HG03097 (cell line): ENCODE data around the gene HDAC8.
"Not testable (repeated sequence)": the region's sequence is repeated elsewhere in the genome, so short reads cannot be mapped to it uniquely, and the experiment has no call there.

Source experiments
- ATAC-seq: cut with Tn5 transposase; IDR thresholded peaks from one replicate; pipeline ENCODE4 v1.9.1; 2021; ENCODE audit not compliant: unreplicated experiment, low FRiP score

Gene HDAC8

DNA sequence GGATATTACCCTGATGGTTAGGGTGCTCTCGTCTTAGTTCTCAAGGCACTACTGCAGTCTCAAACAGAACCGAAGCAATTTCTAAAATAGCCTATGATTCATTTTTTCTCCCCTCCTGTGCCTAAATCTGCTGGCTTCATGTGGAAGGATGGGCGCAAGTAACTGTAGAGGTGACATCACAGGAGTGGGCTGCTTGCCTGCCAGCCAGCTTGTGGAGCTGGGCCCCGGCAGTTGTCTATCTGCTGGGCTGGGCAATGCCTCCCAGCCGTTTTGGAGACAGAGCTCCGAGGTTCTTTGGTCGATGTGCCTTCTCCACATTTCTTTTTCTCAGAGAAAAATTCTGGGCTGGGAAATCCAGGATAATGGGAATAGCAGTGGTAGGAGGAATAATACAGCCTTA, 232.6 kb downstream of the HDAC8 start:
- no peak for ATAC-seq

DNA sequence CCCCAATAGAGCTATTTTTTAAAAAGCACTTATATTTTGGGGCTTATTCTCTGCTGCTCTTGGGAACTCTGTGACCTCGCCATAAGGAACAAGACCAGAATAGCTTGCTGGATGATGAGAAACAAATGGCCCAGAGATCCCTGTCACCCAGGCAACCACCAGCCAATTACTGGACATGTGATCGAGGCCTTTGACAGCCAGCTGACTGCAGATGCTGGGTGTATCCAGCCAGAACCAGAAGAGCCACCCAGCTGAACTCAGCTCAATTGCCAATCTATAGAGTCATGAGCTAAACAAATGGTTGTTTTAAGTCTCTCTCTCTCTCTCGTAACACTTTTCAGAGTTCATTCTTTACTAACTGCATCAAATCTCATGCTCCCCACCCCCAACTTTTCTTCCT, 242.5 kb downstream of the HDAC8 start:
- ATAC-seq: no peak

DNA sequence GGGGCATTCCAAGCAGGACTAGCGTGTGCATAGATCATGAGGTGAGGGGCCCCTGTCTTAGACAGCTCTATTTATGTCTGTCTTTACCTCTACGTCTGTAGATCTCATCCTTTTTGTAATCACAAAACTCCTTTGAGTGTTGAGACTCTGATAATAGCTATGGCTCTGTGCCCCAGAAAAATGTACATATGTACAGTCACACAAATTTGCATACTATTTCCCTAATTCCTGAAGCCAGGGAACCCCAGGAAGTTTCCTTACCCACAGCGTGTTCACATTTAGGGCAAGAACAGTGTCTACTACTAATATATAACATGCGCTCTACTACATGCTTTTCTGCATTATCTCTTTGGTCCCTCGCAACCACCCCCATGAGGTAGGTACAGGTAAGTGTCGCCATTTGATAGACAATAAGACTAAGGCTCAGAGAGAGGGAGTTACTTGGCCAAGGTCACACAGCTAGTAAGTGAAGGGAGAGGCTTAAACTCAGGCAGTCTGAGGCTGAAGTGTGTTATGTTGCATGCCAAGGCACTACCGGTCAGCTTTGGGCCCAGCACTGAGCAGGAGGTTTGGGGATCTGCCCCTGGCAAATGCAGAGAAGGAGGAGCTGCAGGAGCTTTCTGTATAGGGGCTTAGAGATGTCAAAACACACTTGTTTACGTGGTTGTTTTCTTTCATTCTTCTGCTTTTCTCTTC, 245.9 kb downstream of the HDAC8 start:
- no peak for ATAC-seq

DNA sequence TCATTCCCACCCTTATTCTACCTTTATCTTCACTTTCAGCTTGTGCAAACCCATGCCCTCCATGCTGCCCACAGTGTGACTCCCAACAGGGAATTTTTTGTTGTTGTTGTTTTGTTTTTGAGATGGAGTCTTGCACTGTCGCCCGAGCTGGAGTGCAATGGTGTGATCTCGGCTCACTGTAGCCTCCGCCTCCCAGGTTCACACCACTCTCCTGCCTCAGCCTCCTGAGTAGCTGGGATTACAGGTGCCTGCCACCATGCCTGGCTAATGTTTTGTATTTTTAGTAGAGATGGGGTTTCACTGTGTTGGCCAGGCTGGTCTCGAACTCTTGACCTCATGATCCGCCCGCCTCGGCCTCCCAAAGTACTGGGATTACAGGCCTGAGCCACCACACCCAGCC, 253.0 kb downstream of the HDAC8 start:
- ATAC-seq: not testable (repeated sequence)

DNA sequence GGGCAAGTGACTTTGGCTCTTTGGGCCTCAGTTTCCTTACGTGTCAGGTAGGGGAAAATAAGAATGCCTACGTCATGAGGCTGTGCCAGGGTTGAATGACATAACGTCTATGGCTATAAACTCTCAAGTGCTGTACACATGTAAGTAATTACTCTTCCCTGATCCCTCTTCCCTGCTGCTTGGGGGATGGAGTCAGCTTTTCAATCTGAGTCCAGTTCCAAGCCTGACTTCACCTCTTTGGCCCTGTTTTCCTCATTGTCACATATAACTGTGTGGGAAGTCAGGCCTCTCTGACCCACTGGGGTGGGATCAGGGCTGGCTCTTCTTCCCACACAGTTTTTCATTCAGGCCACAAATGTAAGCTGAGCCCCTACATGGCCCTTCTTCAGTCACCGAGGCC, 255.5 kb downstream of the HDAC8 start:
- ATAC-seq: no peak

DNA sequence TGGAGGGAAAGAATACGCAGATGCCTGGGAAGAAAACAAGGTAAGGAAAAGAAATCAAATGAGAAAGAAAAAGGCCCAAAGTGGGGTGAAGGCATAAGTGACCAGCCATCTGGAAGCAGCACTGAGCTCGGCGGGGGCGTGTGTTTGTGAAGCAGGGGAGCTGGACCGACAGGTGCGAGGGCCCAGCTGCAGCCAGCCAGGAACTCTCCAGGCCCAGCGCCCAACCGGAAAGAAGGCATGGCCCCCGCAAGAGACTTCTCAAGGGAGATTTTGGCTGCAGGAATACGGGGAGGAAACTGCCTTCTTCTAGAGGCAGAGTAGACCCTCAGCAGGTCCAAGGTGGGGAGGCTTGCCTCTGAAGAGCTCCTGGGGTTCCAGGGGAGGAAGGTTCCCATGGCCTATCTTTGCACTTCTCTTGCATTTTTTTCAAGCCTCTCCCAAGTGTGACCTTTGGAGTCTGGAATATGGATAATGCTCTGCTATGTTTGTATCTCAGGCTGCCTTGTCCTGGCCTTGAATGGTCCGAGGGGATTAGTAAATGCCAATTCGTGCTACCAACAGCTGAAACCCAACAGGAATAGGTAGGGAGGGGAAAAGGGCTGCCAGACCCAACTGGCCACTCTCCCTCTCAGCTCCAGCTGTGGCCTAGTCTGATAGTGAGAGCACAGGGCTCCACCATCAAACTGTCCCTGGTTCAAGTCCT, 256.1 kb downstream of the HDAC8 start:
- ATAC-seq: no peak

DNA sequence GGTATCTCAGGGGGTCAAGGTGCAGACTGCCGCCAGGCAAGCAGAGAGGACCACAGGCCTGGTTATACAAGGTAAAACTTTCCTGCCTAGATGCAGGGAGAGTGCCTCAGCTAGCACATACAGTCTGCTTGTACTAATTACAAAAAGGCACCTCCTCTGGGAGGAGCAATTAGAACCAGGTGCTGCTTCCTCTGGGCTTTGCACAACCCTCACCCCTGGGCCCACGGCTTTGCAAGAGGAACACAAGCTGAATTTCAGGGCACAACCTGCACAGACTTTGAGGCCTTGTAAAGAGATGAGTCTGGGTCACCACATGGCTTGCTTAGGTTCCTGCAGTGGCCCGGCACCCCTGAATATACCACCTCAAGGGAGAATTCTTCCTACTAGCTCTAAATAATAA, 257.8 kb downstream of the HDAC8 start:
- ATAC-seq: no peak

DNA sequence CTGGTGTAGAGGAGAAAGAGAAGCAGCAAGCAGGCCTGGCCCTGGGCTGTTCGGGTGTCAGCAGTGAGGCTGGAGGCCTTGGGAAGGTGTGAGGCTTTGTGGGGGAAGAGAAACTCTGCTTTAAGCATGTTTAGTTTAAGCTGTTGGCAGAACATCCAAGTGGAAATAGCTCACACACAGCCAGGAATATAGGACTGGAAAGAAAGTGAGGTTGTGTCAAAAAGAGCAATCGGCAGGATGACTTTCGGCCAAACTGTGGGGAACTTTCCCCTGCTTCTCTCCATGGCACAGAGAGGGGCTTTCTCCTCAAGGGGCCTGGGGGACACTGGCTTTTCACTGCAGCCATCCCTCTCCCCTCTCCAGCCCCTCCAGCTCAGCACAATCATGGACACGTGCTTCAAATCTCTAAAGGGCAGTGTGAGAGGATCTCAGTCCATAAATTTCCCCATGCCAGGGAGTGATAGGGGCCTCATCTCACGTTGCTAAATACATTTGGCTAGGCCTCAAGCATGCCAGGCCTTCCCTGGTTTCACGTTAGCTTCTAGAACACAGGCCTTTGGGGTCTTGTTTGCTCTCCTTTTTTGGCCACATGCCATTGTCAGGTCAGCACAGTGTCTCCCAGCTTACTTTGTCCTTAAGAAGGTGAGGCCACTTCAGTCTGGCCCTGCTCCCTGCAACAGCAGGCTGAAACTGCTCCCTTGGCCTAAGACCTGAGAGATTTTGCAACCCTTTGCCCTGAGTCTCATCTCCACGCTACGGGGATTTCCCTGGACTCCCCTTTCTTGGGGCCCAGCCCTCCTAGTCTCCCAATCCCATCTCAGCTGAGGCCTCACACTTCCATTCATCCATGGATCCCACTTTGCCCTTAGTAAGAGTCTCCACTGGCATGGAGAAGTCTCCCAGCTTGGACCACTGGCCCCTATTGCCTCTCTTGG, 258.7 kb downstream of the HDAC8 start:
- no peak for ATAC-seq

DNA sequence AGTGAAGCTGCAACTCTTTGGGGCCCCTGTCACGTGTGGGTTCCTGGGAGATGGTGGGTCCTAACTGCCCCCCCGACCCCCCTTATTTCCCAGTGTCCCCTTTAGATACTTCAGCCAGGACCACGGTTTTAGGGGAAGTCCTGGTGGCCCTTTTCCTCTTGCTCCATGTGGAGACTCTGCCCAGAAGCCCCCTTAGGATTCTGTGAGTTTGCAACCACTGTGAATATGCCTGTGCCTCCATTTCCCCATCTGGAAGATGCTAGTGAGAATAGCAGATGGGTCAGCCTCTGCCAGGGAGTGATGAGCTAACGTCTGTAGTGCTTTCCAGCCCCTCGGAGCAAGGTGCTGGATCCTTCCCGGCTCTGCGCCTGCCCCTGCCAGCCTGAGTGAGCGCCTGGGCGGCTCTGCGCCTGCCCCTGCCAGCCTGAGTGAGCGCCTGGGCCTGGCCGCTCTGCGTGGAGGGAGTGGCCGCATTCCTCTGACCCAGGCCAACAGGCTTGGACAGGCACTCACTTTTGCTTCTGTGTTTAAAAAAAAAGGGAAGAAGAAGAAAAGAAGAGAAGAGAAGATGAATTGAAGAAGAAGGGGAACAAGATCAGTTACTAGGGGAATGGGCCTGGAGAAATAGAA, 260.2 kb downstream of the HDAC8 start:
- ATAC-seq: no peak

DNA sequence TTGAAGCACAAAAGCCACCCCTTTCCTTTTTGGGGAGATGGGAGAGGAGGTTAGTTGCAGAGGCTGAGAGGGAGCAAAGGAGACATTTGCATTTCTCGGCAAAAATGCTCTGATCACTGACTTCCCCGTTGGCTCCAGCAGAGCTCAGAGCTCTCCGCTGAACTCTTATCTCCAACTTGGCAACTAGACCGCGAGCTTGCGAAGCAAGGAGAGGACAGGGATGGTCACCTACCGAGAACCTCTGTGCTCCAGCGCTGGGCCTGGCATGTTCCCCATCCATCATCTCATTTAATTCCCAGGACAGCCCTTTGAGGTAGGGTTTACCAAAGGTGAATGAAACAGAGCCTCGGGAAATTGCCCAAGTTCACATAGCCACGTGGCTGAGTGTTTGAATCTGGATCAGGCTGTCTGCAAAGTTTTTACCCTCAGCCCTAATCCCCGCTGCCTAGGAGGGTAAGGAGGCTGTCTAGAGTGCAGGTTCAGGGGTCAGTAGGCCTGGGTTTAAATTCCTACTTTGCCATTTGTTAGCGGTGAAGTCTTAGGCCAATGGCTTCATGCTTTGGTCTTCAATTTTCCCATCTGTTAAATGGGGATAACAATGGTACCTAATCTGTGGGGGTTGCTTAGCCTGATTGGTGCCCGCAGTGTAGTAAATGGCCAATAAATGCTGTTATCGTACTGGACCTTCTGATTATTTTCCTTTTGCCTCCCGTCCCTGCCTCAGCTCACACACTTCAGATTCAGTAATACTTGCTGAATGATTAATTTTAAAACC, 263.2 kb downstream of the HDAC8 start:
- ATAC-seq: no peak

DNA sequence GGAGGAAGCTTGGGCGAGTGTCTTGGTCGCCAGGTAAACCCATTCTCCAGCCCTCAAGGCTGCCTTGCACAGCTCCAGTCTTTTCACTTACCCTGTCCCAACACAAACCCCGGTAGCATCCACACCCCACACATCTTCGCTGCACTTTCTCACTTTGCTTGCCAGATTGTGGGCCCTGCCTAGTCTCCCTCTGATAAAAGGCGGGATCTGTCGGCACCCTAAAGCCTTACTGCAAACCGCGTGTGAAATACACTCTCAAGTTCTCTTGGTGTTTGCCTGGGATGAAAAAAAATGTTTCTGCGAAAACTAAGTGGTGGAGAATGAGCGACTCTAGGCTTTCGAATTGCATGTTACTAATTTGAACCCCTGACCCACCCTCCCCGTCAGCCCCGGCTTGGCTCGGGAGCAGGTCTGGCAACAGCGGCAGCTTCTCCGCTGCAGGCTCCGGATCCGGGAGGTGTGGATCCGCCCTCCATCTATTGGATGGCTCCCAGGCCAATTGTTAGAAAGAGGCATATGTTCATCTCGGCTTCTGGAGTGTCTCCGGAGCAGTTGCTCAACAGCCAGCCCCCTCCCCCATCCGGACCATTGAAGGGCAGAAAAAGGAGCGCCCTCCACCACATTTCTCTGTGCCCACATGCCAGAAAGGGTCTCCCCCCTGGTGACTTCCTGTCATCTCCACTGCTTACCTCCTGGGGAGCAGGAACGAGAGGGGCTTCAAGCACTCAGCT, 263.9 kb downstream of the HDAC8 start:
- ATAC-seq: no peak

DNA sequence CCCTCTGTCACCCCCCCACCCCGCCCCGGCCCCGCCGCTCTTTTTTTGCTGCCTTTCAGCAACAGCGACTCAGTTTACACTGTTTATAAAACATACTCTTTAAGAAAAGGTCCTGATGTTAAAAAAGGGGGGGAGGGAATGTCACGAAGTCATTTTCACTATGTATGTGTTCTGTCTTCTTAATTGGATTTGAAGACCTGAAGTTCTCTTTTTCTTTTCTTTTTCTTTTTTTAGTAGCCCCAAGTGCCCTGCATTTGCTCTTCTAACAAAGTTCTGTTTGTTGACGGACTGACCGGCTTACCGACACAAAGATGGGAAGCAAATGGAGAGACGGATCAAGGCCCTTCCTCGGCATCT, 264.5 kb downstream of the HDAC8 start:
- no peak for ATAC-seq

DNA sequence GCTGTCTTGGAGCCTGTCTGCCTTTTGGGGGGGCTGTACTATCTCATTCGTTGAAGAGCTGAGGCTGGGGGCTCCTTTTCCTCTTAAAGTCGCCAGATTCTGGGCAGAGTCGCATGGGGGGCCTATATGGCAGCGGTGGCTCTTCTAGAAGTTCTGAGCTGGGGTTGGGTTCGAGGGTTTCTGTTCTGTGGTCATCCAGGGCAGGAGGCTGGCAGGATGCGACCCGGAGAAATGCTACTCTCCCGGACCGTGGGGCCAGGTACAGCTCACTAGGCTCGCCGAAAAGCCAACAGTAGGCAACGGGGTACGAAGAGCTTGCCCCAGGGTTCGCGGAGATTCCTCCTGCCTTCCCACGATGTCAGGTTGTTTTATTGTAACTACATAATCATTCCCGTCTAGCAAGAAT, 265.0 kb downstream of the HDAC8 start:
- ATAC-seq: no peak

DNA sequence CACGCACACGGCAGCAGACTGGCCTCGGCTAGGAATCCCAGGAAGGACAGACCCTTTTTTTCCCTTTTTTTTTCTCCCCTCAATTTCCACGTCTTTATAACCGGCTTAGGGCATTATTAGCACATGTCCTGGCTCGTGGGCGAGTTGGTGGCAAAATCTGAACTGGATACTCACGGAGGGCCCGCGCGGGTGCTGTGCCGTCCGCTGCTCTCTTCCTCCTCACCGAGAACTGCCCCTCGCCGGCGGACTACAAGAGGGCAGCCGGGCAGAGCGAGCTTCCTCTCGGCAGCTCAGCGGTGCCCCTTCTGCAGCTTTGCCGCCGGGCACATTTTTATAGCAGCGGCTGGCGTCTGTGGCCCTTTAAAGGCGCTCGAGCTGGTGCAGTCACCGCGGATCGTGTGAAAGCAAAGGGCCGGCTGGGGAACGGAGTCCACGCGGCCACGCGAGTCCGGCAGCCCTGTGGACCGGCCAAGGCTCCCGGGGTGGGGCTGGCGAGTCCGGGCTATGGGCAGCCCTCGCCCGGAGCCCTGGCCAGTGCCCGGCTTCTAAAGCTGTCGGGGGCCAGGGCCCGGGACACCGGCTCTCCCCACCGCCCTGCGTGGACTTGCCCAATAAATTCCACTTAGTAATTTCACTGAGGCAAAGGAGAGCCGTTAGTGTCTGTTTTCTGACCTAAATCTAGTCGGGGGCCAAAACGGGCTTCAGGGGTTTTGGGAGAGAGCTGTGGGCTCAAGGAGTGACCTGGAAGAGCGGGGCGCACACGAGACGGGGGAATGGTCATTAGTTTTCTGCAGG, 265.6 kb downstream of the HDAC8 start:
- peak; percentile 67 for ATAC-seq

DNA sequence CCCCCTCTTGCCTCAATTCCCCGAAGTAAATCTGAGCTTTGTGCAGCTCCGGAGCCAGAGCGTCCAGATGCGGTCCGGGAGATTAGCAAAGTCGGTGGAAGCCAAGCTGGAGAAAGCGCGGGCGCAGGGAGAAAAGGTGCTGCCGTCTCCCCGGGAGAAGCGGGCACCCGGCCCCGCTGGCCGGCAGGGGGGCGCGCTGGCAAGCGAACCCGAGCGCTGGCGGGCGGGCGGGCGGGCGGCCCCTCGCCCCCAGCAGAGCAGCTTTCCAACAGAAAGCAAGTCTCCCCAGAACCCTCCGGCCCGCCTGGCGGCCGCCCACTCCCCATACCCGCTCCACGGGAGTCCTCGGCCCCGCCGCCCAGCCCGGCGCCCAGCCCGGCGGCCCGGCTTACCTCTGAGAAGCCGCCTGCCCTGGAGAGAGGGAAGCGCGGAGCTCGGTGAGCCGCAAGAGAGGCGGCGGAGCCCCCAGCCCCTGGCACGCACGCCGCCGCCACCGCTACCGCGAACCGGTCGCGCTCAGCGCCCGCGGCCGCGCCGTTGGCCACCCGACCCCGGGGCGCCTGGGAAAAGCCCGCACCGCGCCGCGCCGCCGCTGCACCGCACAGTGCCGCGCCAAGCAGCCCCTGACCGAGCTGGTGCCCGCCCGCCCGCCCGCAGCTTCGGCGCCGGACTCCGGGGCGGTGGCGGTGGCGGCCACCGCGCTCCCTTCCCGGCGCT, 266.4 kb downstream of the HDAC8 start:
- ATAC-seq: no peak

DNA sequence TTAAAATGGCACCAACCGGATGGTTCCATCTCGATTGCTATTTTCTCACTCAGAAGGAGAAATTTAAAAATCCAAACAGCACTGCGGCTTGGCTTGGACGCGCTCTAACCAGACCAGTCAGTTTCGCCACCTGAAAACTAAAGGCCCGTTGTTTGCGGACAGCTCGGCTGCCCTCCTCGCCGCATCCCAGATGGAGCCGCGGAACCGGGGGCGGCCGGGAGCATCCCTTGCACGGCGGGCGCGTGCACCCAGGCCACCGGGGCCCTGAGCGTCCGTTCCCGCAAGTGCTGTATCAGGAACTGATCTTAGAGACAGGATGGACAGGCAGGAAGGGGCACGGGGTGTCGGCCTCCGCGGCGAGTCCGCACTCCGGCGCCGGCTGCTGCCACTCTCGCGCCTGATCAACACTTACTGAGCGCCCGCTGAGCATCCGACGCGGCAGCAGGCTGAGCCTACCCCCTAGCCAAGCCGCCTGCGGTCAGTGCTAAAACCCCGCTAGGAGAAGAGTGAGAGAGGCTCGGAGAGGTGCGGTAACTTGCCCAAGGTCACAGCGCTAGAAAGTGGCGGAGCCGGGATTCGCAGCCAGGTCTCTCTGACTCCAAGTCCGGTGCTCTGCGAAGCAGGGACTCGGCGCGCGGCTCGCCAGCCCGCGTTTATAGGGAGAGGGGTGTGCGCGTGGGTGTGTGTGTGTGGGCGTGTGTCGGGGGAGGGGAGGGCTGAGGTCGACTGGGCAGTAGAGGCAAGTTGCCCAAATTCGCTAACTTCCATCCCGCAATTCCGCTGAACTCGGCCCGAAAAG, 267.2 kb downstream of the HDAC8 start, which contains the start of gene CITED1:
CITED1 (minus strand) TSS at position 629 of the 799 bp plus-strand sequence. CDS start 3,045 bp downstream, outside the sequence.
- no peak for ATAC-seq

DNA sequence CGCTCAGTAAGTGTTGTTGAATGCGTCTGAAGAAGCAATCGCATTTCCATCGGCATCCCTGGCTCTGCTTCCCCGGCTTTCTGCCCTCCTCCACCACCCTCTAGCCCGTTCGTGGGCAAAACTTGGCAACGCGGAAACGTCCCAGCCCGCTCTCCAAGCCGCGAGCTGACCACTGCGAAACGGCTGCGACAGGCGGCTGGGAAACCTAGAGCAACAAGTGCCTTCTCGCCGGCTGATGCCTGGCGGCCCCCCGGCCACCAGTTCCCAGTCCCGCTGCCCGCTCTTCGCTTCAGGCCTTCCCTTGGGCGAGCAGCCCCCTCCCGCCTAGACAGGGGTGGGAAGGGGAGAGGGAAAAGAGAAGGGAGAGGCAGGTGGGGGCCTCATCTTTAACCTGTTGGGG, 267.8 kb downstream of the HDAC8 start:
- no peak for ATAC-seq
